ENCODE measurements around the gene TMEM120A.
A peak's percentile ranks its signal among the peaks of the same experiment; 100 is the strongest.

TMEM120A gene

GRCh38 chr7:75966190-75966961 lies 28.0 kb downstream of the TMEM120A start:
- no peak overlapping the region for H3K4ac ChIP-seq (ENCODE audit: low read depth, low read length)
- no peak overlapping the region for H3K9ac ChIP-seq (ENCODE audit: low read length)

DNA sequence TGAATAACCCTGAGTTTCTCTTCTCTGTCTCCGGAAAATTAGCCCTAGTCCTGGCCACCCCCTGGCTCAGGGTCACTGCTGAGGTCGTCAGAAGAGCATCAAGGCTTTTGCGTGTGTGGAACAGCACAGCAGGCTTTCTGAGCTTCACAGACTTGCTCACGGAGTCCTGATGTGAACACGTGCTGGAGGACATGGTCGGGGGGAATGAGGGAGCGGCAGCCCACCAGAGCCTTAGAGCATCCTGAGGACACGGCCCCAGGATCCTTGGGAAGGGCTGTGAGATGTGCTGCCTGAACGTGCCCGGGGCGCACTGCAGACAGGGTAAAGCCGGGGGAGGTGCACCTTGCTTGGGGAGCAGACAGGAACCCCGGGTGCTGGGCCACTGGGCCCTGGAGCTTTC lies 28.8 kb downstream of the TMEM120A start:
- Histone ChIP-seq H3K36me3 (ENCODE audit: control insufficient read depth in 1 of 2, insufficient read depth in 2 of 2, low read length in 2 of 2) (peaks cover 19 to 20% of the 10 kb centered on the region in 2 experiments), H2BK5ac (ENCODE audit: low read depth, low read length, poor library complexity) (no peak overlapping the region), H3K4me1 (ENCODE audit: control insufficient read depth in 1 of 2, insufficient read depth in 2 of 2, low read length in 2 of 2) (peaks cover 0 to 13% of the 10 kb centered on the region in 2 experiments), H3K4me3 (ENCODE audit: low read depth, low read length) (no peak overlapping the region), H2BK12ac (ENCODE audit: low read length) (no peak overlapping the region), H4K91ac (ENCODE audit: low read depth, low read length) (no peak overlapping the region), H3K27me3 (ENCODE audit: insufficient read depth, low read length) (no peaks in the 10 kb centered on the region), H3K27ac (ENCODE audit: low read depth, low read length) (no peak overlapping the region), H3K79me1 (ENCODE audit: low read length) (no peaks in the 10 kb centered on the region), H3K9me3 (ENCODE audit: insufficient read depth, low read depth, low read length) (no peaks in the 10 kb centered on the region), H3K4me2 (ENCODE audit: low read length) (no peak overlapping the region), H2AK5ac (ENCODE audit: low read length) (no peak overlapping the region), H4K12ac (ENCODE audit: low read depth, low read length) (no peak overlapping the region), H3K23ac (ENCODE audit: low read length) (no peak overlapping the region), H3K18ac (ENCODE audit: low read length) (no peak overlapping the region), H2BK120ac (ENCODE audit: insufficient read depth, low read length, poor library complexity) (no peak overlapping the region), H3K4ac (ENCODE audit: low read depth, low read length) (no peak overlapping the region), H3K9ac (ENCODE audit: low read length) (no peak overlapping the region), H3K79me2 (ENCODE audit: control insufficient read depth, insufficient read depth, low read length, poor library complexity) (no peaks in the 10 kb centered on the region), H4K8ac (ENCODE audit: low read depth, low read length) (no peak overlapping the region), H2AFZ (ENCODE audit: insufficient read depth, low read length, poor library complexity) (no peak overlapping the region), H3K14ac (ENCODE audit: low read length) (no peak overlapping the region)
- no CpG with 5 or more reads among the region's 13 CpGs for WGBS (ENCODE audit: extremely low coverage, insufficient coverage, insufficient read length)
- peak in 1 of 2 donors; percentile 0 for DNase-seq

More at GRCh38 chr7:75966190-75966961, 28.0 kb downstream of the TMEM120A start:
- Histone ChIP-seq H2BK12ac (ENCODE audit: low read length) (no peak overlapping the region), H3K4me3 (ENCODE audit: low read depth, low read length) (no peak overlapping the region), H3K4me1 (ENCODE audit: control insufficient read depth in 1 of 2, insufficient read depth in 2 of 2, low read length in 2 of 2) (peaks cover 0 to 13% of the 10 kb centered on the region in 2 experiments), H3K36me3 (ENCODE audit: control insufficient read depth in 1 of 2, insufficient read depth in 2 of 2, low read length in 2 of 2) (peaks cover 19% of the 10 kb centered on the region in 2 experiments), H3K79me2 (ENCODE audit: control insufficient read depth, insufficient read depth, low read length, poor library complexity) (no peaks in the 10 kb centered on the region), H2BK120ac (ENCODE audit: insufficient read depth, low read length, poor library complexity) (no peak overlapping the region), H3K27ac (ENCODE audit: low read depth, low read length) (no peak overlapping the region), H3K4me2 (ENCODE audit: low read length) (no peak overlapping the region), H3K23ac (ENCODE audit: low read length) (no peak overlapping the region), H3K18ac (ENCODE audit: low read length) (no peak overlapping the region), H4K12ac (ENCODE audit: low read depth, low read length) (no peak overlapping the region), H4K91ac (ENCODE audit: low read depth, low read length) (no peak overlapping the region), H3K14ac (ENCODE audit: low read length) (no peak overlapping the region), H3K27me3 (ENCODE audit: insufficient read depth, low read length) (no peaks in the 10 kb centered on the region), H3K9me3 (ENCODE audit: insufficient read depth, low read depth, low read length) (no peaks in the 10 kb centered on the region), H4K8ac (ENCODE audit: low read depth, low read length) (no peak overlapping the region), H3K79me1 (ENCODE audit: low read length) (no peaks in the 10 kb centered on the region), H2AFZ (ENCODE audit: insufficient read depth, low read length, poor library complexity) (no peak overlapping the region), H2AK5ac (ENCODE audit: low read length) (no peak overlapping the region), H2BK5ac (ENCODE audit: low read depth, low read length, poor library complexity) (no peak overlapping the region)
- DNase-seq: peak; percentile 40 to 42
- WGBS (ENCODE audit: extremely low coverage, insufficient coverage, insufficient read length): no CpG with 5 or more reads among the region's 26 CpGs

GRCh38 chr7:75963381-75963995 lies 30.9 kb downstream of the TMEM120A start:
- no peak overlapping the region for H2AK5ac ChIP-seq (ENCODE audit: low read length)
- no peaks in the 10 kb centered on the region for H3K79me1 ChIP-seq (ENCODE audit: low read length)
- no peak overlapping the region for H3K4ac ChIP-seq (ENCODE audit: low read depth, low read length)
- H3K9me3 ChIP-seq (ENCODE audit: insufficient read depth, low read depth, low read length): no peaks in the 10 kb centered on the region
- H3K4me1 ChIP-seq (ENCODE audit: control insufficient read depth in 1 of 2, insufficient read depth in 2 of 2, low read length in 2 of 2): peaks cover 2 to 12% of the 10 kb centered on the region in 2 experiments
- no peak overlapping the region for H4K8ac ChIP-seq (ENCODE audit: low read depth, low read length)
- WGBS (ENCODE audit: extremely low coverage, insufficient coverage, insufficient read length): no CpG with 5 or more reads among the region's 9 CpGs
- H2BK120ac ChIP-seq (ENCODE audit: insufficient read depth, low read length, poor library complexity): no peak overlapping the region
- H3K27ac ChIP-seq (ENCODE audit: low read depth, low read length): no peak overlapping the region
- H3K79me2 ChIP-seq (ENCODE audit: control insufficient read depth, insufficient read depth, low read length, poor library complexity): no peaks in the 10 kb centered on the region
- peak in 1 of 2 donors; percentile 0 for DNase-seq
- H3K4me3 ChIP-seq (ENCODE audit: low read depth, low read length): no peak overlapping the region
- peaks cover 23 to 24% of the 10 kb centered on the region in 2 experiments for H3K36me3 ChIP-seq (ENCODE audit: control insufficient read depth in 1 of 2, insufficient read depth in 2 of 2, low read length in 2 of 2)
- no peak overlapping the region for H3K23ac ChIP-seq (ENCODE audit: low read length)
- no peaks in the 10 kb centered on the region for H3K27me3 ChIP-seq (ENCODE audit: insufficient read depth, low read length)
- no peak overlapping the region for H3K9ac ChIP-seq (ENCODE audit: low read length)
- H3K4me2 ChIP-seq (ENCODE audit: low read length): no peak overlapping the region
- H4K12ac ChIP-seq (ENCODE audit: low read depth, low read length): no peak overlapping the region
- H3K14ac ChIP-seq (ENCODE audit: low read length): no peak overlapping the region
- H2BK12ac ChIP-seq (ENCODE audit: low read length): no peak overlapping the region
- H2BK5ac ChIP-seq (ENCODE audit: low read depth, low read length, poor library complexity): no peak overlapping the region
- no peak overlapping the region for H3K18ac ChIP-seq (ENCODE audit: low read length)
- H4K91ac ChIP-seq (ENCODE audit: low read depth, low read length): no peak overlapping the region
- H2AFZ ChIP-seq (ENCODE audit: insufficient read depth, low read length, poor library complexity): no peak overlapping the region

DNA sequence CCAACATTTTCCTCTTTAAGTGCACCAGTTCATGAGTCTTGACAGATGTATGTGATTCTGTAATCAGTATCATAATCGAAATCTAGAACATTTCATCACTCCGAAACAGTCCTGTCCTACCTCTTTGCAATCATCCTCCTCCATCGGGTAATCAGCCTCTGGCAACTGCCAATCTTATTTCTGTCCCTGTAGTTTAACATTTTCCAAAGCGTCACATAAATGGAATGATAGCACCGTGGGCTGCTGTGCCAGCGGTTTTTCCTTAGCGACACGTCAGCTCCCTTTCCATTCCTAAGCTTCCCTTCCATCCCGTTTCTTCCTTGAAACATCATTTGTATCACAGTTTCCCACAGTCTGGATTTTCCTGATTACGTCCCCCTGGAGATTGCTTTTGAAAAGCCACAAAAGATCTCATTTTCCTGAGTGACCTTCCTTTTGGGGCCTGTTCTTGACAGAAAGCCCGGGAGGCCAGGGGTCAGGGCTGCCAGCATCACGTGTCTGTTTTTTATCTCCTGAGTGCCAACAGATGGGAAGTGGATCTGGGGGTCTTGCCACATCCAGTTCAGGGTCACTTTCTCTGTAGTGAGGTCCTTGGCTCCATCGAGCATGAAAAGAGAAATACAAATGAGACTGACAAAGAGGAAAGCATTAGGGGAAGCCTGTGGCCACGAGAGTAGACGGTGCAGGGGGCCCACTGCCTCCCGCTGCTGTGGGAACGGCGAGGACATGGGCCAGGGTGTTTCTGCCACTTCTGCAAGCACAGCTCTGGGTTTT lies 31.6 kb downstream of the TMEM120A start:
- H3K9ac ChIP-seq (ENCODE audit: low read length): no peak overlapping the region
- H3K36me3 ChIP-seq (ENCODE audit: control insufficient read depth in 1 of 2, insufficient read depth in 2 of 2, low read length in 2 of 2): peaks cover 19 to 20% of the 10 kb centered on the region in 2 experiments
- no peaks in the 10 kb centered on the region for H3K79me2 ChIP-seq (ENCODE audit: control insufficient read depth, insufficient read depth, low read length, poor library complexity)
- H3K79me1 ChIP-seq (ENCODE audit: low read length): no peaks in the 10 kb centered on the region
- peak; percentile 93 to 98 for DNase-seq
- H2BK120ac ChIP-seq (ENCODE audit: insufficient read depth, low read length, poor library complexity): no peak overlapping the region
- WGBS (ENCODE audit: extremely low coverage, insufficient coverage, insufficient read length): no CpG with 5 or more reads among the region's 18 CpGs
- no peak overlapping the region for H3K18ac ChIP-seq (ENCODE audit: low read length)
- no peak overlapping the region for H3K4ac ChIP-seq (ENCODE audit: low read depth, low read length)
- H2BK12ac ChIP-seq (ENCODE audit: low read length): no peak overlapping the region
- peaks cover 2 to 16% of the 10 kb centered on the region in 2 experiments for H3K4me1 ChIP-seq (ENCODE audit: control insufficient read depth in 1 of 2, insufficient read depth in 2 of 2, low read length in 2 of 2)
- H2BK5ac ChIP-seq (ENCODE audit: low read depth, low read length, poor library complexity): no peak overlapping the region
- no peaks in the 10 kb centered on the region for H3K9me3 ChIP-seq (ENCODE audit: insufficient read depth, low read depth, low read length)
- no peak overlapping the region for H3K4me3 ChIP-seq (ENCODE audit: low read depth, low read length)
- H4K12ac ChIP-seq (ENCODE audit: low read depth, low read length): no peak overlapping the region
- no peak overlapping the region for H3K27ac ChIP-seq (ENCODE audit: low read depth, low read length)
- H2AK5ac ChIP-seq (ENCODE audit: low read length): no peak overlapping the region
- H3K23ac ChIP-seq (ENCODE audit: low read length): no peak overlapping the region
- no peak overlapping the region for H2AFZ ChIP-seq (ENCODE audit: insufficient read depth, low read length, poor library complexity)
- no peaks in the 10 kb centered on the region for H3K27me3 ChIP-seq (ENCODE audit: insufficient read depth, low read length)
- H3K14ac ChIP-seq (ENCODE audit: low read length): no peak overlapping the region
- no peak overlapping the region for H4K8ac ChIP-seq (ENCODE audit: low read depth, low read length)
- no peak overlapping the region for H3K4me2 ChIP-seq (ENCODE audit: low read length)
- H4K91ac ChIP-seq (ENCODE audit: low read depth, low read length): no peak overlapping the region
